ENCODE results near the gene CFD. TPM values are rescaled to one million over a fixed set of nuclear protein-coding genes. Genes with fewer than 3 reads are reported as not detected.

The CFD gene
- total RNA-seq, 2 experiments from 2014 or later, result 0.17 to 0.25 TPM

DNA sequence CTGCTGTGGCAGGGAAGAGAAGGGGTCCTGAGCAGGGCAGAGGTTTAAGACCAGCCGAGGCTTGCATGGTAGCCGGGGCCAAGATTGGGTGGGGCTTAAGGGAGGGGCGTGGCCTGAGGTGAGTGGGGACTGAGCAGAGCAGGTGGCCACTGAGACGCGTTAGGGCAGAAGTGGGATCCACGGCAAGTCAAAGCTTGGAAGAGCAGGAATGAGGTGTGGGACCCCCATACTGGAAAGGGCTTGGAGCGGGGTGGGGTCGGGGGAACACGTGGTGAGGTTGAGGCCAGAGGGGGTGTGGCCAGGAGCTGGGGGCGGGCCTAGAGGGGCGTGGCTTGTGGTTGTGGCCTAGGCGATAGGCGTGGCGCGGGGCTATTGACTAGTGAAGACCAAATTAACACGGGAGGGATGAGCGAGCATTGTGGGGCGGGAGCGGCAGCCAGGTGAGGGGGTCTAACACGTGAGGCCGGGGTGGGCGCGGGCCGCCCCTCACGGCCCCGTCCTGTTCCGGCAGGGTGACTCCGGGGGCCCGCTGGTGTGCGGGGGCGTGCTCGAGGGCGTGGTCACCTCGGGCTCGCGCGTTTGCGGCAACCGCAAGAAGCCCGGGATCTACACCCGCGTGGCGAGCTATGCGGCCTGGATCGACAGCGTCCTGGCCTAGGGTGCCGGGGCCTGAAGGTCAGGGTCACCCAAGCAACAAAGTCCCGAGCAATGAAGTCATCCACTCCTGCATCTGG is 3.3 kb downstream of the CFD start:
- Mint-ChIP-seq H3K27me3 (ENCODE audit: low read depth) (peaks cover 6% of the 10 kb centered on the region), H3K36me3 (ENCODE audit: low read depth) (peaks cover 3% of the 10 kb centered on the region), H3K4me3 (peak overlapping the region; percentile 51), H3K9me3 (no peaks in the 10 kb centered on the region), H3K27ac (no peak overlapping the region), H3K4me1 (ENCODE audit: low read depth) (peaks cover 13% of the 10 kb centered on the region)
- CTCF ChIA-PET, result interaction anchor here (0.7 to 3.6 kb wide), 9 partner anchors 30 to 206 kb away, joined by 3 to 23 read pairs (median 5); partner anchors contain the start of genes KISS1R, MED16 and RNU6-9
- DNase-seq, result peak; percentile 85
- intact Hi-C loops (cut with micrococcal nuclease), result loop anchor here (1.0 to 2.0 kb wide), 4 partner anchors 55 to 122 kb away; partner anchors contain the start of genes KISS1R, PTBP1 and WDR18

DNA sequence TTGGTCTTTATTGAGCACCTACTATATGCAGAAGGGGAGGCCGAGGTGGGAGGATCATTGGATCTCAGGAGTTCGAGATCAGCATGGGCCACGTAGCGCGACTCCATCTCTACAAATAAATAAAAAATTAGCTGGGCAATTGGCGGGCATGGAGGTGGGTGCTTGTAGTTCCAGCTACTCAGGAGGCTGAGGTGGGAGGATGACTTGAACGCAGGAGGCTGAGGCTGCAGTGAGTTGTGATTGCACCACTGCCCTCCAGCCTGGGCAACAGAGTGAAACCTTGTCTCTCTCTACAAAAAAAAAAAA is 3.8 kb downstream of the CFD start:
- H3K27me3 Mint-ChIP-seq (ENCODE audit: low read depth), result peaks cover 6% of the 10 kb centered on the region
- peaks cover 3% of the 10 kb centered on the region for H3K36me3 Mint-ChIP-seq (ENCODE audit: low read depth)
- CTCF ChIA-PET, result interaction anchor here (0.6 to 3.6 kb wide), 15 partner anchors 11 to 205 kb away, joined by 3 to 23 read pairs (median 5); partner anchors contain the start of genes KISS1R, MED16, RNU6-9 and WDR18
- intact Hi-C loops (cut with micrococcal nuclease), result loop anchor here (1.0 to 2.0 kb wide), 3 partner anchors 54 to 122 kb away; partner anchors contain the start of genes KISS1R, PTBP1 and WDR18
- H3K4me3 Mint-ChIP-seq, result no peak overlapping the region
- peaks cover 13% of the 10 kb centered on the region for H3K4me1 Mint-ChIP-seq (ENCODE audit: low read depth)
- DNase-seq, result no peak
- H3K27ac Mint-ChIP-seq, result no peak overlapping the region
- H3K9me3 Mint-ChIP-seq, result no peaks in the 10 kb centered on the region

DNA sequence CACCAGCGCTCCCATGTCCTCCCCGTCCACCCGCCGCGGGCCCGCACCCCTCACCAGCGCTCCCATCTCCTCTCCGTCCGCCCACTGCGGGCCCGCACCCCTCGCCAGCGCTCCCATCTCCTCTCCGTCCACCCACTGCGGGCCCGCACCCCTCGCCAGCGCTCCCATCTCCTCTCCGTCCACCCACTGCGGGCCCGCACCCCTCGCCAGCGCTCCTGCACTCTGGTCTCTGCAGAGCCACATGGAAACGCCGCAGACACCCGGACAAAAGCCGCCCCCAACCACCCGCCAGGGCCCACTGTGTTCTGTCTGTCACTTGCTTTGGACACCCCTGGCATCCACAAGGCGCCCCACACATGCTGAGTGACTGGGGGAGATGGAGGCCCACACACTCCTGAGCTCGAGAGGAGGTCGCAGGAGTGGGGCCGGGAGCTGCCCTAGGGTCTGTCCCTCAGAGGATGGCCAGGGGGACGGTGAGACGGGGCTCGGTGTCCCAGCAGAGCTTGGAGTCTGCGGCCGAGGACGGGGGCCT is 7.4 kb downstream of the CFD start:
- no peak for DNase-seq

DNA sequence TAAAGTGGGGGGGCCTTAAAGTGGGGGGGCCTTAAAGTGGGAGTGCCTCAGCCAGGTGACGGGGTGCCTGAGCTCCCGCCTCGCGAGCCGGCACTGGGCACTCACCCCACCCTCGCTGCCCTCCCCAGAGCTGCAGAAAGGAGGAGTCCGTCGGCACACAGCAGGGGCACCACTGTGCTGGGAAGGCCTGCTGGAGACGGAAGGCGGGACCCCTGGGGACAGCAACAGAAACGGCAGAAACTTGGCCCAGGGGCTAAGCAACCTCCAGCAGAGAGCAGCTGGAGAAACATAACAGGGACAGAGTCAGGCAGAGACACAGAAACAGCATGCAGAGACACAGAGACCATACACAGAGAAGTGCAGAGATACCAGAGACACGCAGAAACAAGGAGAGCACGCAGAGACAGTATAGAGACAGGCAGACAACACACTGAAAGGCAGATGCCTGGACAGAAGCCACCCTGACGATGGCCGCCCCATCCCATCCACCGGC is 7.9 kb downstream of the CFD start:
- H3K36me3 Mint-ChIP-seq (ENCODE audit: low read depth), result peaks cover 6% of the 10 kb centered on the region
- CTCF ChIA-PET, result no interaction called here

More for the DNA sequence above, 7.4 kb downstream of the CFD start:
- H3K36me3 Mint-ChIP-seq (ENCODE audit: low read depth), result peaks cover 6% of the 10 kb centered on the region
- no peak overlapping the region for H3K4me3 Mint-ChIP-seq
- intact Hi-C loops (cut with micrococcal nuclease), result no loop called here
- H3K27me3 Mint-ChIP-seq (ENCODE audit: low read depth), result peaks cover 3% of the 10 kb centered on the region
- H3K27ac Mint-ChIP-seq, result no peak overlapping the region
- peaks cover 13% of the 10 kb centered on the region for H3K4me1 Mint-ChIP-seq (ENCODE audit: low read depth)
- CTCF ChIA-PET, result no interaction called here
- H3K9me3 Mint-ChIP-seq, result no peaks in the 10 kb centered on the region

DNA sequence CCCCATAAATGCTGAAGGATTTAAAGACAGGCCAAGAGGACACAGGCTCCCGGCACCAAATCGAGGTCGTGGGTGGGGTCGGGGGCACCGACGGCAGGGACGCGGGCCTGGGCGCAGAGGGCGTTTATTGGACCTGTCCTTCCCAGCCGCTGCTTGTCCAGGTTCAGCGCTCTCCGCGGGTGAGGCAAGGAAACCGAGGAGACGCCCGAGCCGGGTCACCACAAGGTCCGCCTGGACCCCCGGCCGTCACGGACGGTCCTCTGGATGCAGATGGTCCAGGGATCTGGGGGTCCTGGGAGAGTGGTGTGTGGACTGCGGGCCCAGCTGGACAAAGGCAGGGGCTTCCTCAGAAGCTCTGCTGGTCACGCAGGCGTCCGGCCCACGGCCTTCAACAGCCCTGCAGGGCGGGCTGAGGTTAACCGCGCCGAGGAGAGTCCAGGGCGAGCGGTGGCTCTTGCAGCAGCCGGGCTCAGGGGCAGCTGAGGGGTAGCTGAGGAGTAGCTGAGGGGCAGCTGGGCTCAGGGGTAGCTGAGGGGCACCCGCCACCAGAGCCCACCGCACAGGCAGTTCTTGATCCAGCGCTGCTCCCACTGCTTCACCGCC is 8.5 kb downstream of the CFD start:
- no peak for DNase-seq
- CTCF ChIA-PET, result no interaction called here
- peaks cover 17% of the 10 kb centered on the region for H3K4me1 Mint-ChIP-seq (ENCODE audit: low read depth)
- intact Hi-C loops (cut with micrococcal nuclease), result no loop called here
- H3K36me3 Mint-ChIP-seq (ENCODE audit: low read depth), result peaks cover 6% of the 10 kb centered on the region
- peaks cover 3% of the 10 kb centered on the region for H3K27me3 Mint-ChIP-seq (ENCODE audit: low read depth)
- no peak overlapping the region for H3K4me3 Mint-ChIP-seq
- H3K9me3 Mint-ChIP-seq, result no peaks in the 10 kb centered on the region
- H3K27ac Mint-ChIP-seq, result no peak overlapping the region

More for the DNA sequence above, 7.9 kb downstream of the CFD start:
- DNase-seq, result no peak
- H3K4me3 Mint-ChIP-seq, result no peak overlapping the region
- peaks cover 17% of the 10 kb centered on the region for H3K4me1 Mint-ChIP-seq (ENCODE audit: low read depth)
- no peaks in the 10 kb centered on the region for H3K9me3 Mint-ChIP-seq
- peaks cover 3% of the 10 kb centered on the region for H3K27me3 Mint-ChIP-seq (ENCODE audit: low read depth)
- H3K27ac Mint-ChIP-seq, result no peak overlapping the region
- intact Hi-C loops (cut with micrococcal nuclease), result no loop called here

DNA sequence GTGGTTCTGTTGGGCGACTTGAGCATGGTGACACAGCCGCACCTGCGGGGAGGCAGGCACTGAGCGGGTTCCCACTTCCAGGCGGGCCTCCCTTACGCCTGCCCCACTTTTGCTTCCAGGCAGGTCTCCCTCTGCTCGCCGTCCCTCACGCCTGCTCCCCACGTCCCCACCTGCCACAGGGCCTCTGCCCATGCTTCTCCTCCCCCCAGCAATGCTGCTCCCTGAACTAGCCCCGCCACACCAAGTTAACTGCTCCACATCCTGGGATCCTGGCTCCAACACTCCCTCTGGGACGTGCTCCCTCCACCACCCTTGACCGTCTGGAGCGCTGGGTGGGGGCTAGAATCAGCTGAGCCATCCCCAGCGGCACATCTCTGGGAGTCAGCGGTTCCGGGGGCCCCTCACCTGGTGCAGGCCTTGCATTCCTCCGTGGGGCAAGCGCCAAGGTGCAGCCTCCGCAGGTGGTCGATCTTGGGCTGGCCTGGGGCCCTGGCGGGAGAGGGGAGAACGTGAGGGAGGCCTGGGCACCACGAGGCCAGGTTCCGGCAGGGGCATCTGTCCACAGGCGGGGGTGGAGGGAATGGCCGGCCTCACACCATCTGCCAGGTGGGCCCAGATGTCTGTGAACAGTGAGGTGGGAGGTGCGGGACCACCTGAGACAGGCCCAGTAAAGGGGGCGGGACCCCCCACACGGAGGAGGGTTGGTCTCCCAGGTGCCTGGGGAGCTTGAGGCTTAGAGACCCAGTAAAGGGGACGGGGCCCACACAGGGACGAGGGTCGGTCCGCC is 9.2 kb downstream of the CFD start:
- no peaks in the 10 kb centered on the region for H3K27me3 Mint-ChIP-seq (ENCODE audit: low read depth)
- DNase-seq, result no peak
- H3K4me3 Mint-ChIP-seq, result no peak overlapping the region
- no peak overlapping the region for H3K27ac Mint-ChIP-seq
- no peaks in the 10 kb centered on the region for H3K9me3 Mint-ChIP-seq
- CTCF ChIA-PET, result no interaction called here
- H3K4me1 Mint-ChIP-seq (ENCODE audit: low read depth), result peaks cover 11% of the 10 kb centered on the region
- H3K36me3 Mint-ChIP-seq (ENCODE audit: low read depth), result peaks cover 6% of the 10 kb centered on the region
- intact Hi-C loops (cut with micrococcal nuclease), result no loop called here

DNA sequence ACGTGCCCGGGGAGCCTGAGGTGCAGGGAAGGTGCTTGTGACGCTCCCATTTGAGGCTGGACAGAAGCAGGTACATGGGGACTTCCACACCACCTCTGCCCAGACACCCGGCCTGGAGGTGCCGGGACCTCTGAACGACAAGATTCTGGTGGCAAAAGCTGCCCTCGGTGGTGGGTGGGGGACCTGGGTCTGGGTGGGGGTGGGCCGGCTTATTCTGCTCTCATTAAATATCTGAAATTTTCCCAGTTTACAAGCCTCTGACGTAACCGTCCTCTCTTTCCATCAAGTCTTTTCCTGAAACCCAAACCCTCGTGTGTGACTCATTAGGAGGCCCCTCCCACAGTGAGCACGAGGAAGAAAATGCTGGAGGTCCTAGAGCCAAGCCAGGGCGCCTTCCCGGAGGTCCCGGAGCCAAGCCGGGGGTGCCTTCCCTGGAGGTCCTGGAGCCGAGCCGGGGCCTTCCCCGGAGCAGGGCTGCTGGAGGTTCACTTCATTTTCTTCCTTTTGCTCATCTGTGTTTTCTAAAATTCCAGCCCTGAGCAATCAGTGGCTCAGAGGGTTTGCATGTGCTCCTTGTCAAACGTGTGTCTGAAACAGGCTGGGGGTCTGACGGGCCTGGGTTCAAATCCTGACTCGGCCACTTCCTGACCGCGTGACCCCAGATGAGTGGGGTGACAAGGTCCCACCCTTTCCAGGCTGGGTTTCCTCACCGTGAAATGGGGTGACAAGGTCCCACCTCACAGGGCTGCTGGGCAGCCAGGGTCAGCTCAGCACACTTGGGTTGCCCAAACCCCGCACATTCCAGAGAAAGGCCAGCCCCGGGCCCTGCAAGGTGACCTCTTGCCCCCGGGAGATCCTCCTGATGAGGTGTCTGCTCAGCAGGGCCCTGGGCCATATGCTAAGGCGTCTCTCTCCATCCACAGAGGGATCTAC is 10.0 kb downstream of the CFD start:
- peaks cover 6% of the 10 kb centered on the region for H3K36me3 Mint-ChIP-seq (ENCODE audit: low read depth)

DNA sequence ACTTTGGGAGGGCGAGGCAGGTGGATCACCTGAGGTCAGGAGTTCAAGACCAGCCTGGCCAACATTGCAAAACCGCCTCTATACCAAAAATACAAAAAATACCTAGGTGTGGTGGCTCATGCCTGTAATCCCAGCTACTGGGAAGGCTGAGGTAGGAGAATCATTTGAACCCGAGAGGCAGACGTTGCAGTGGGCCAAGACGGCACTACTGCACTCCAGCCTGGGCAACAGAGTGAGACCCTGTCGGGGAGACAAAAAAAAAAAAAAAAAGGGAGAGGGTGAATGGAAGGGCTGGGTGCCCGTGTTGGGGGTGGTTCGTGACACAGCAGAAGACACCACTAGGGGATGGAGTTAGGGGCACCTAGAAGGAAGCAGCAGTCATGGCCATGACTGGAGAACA is 10.8 kb downstream of the CFD start:
- Mint-ChIP-seq H3K27me3 (ENCODE audit: low read depth) (no peaks in the 10 kb centered on the region), H3K9me3 (no peaks in the 10 kb centered on the region), H3K4me3 (no peak overlapping the region), H3K27ac (no peak overlapping the region), H3K36me3 (ENCODE audit: low read depth) (peaks cover 6% of the 10 kb centered on the region), H3K4me1 (ENCODE audit: low read depth) (peaks cover 8% of the 10 kb centered on the region)
- CTCF ChIA-PET, result no interaction called here
- DNase-seq, result no peak
- intact Hi-C loops (cut with micrococcal nuclease), result no loop called here

More for the DNA sequence above, 10.0 kb downstream of the CFD start:
- Mint-ChIP-seq H3K9me3 (no peaks in the 10 kb centered on the region), H3K27me3 (ENCODE audit: low read depth) (no peaks in the 10 kb centered on the region), H3K4me3 (no peak overlapping the region), H3K4me1 (ENCODE audit: low read depth) (peaks cover 8% of the 10 kb centered on the region), H3K27ac (no peak overlapping the region)
- CTCF ChIA-PET, result no interaction called here
- intact Hi-C loops (cut with micrococcal nuclease), result no loop called here
- DNase-seq, result no peak

DNA sequence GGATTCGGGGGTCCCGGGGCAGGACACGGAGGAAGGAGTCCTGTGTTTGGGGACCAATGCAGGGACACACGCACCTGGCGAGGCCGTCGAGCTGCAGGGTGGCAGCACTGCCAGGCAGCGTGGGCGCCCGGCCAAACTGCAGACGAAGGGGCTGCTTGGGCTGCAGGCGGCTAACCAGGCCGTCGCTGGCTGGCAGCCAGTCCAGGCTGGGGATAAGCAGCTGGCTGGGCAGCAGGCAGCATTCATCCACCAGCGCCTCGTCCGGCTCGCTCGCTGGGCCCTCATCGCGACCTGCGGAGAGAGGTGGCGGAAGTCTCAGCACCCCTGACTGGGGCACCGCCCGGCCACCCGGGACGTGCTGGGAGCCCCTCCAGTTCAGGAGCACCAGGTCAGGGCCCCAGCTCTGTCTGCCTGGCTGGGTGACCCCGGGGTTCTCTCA is 11.5 kb downstream of the CFD start:
- no peaks in the 10 kb centered on the region for H3K9me3 Mint-ChIP-seq
- intact Hi-C loops (cut with micrococcal nuclease), result no loop called here

DNA sequence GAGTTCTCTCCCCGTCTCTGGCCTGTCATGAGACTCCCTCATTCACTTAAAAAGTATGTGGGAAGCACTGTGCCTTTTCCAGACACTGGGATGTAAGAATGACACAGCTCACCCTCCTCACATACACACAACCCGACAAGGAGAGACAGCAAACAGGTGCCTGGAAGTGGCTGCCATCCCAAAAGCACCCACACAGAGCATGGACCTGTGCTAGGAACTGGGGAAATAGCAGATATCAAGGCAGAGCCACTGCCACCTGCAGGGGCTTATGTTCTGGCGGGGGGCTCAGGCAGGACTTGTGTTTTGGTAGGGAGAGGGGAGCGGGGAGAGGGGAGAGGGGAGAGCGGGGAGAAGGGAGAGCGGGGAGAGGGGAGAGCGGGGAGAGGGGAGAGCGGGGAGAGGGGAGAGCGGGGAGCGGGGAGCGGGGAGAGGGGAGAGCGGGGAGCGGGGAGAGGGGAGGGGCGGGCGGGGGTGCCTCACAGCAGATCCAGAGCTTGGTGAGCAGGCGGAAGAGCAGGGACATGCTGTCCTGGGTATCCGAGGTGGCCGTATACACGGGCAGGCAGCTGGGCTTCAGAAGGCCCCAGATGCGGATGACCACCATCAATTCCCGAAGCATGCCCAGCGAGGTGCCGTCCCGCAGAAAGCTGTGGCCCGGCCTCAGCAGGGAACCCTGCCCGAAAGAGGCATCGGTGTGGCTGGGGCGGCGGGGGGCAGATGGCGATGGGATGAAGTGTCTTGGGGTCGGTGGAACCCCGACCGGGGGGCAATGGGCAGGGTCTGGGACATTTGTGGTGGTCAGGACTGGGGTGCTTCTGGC is 12.2 kb downstream of the CFD start:
- intact Hi-C loops (cut with micrococcal nuclease), result loop anchor here (2.0 kb wide), 1 partner anchor 35 kb away; no protein-coding TSS in a partner anchor
- peaks cover 8% of the 10 kb centered on the region for H3K4me1 Mint-ChIP-seq (ENCODE audit: low read depth)

More for the DNA sequence above, 11.5 kb downstream of the CFD start:
- H3K4me3 Mint-ChIP-seq, result no peak overlapping the region
- no peak overlapping the region for H3K27ac Mint-ChIP-seq
- CTCF ChIA-PET, result no interaction called here
- peaks cover 8% of the 10 kb centered on the region for H3K4me1 Mint-ChIP-seq (ENCODE audit: low read depth)
- no peaks in the 10 kb centered on the region for H3K27me3 Mint-ChIP-seq (ENCODE audit: low read depth)
- peaks cover 6% of the 10 kb centered on the region for H3K36me3 Mint-ChIP-seq (ENCODE audit: low read depth)
- DNase-seq, result no peak

More for the DNA sequence above, 12.2 kb downstream of the CFD start:
- Mint-ChIP-seq H3K27me3 (ENCODE audit: low read depth) (no peaks in the 10 kb centered on the region), H3K4me3 (no peak overlapping the region), H3K9me3 (no peaks in the 10 kb centered on the region), H3K36me3 (ENCODE audit: low read depth) (peaks cover 6% of the 10 kb centered on the region), H3K27ac (no peak overlapping the region)
- DNase-seq, result no peak
- CTCF ChIA-PET, result no interaction called here

Data from activated naive CD4-positive, alpha-beta T cell treated with anti-CD3 and anti-CD28 coated beads for 36 hours (primary cell).